ENCODE measurements around the gene MYPN. TPM values are rescaled to one million over a fixed set of nuclear protein-coding genes. Genes with fewer than 3 reads are reported as not detected.

The MYPN gene
- total RNA-seq, 1 experiment from 2014 or later: 0.37 TPM

GRCh38 chr10:68092512-68092911 is 16.8 kb upstream of the MYPN start:
- no peak overlapping the region for H3K27ac Mint-ChIP-seq (ENCODE audit: low read depth, unreplicated experiment)
- ChIA-PET POLR2A (interaction anchor here (1.0 to 3.4 kb wide), 4 partner anchors 16 to 63 kb away, joined by 3 to 17 read pairs (median 4); no protein-coding TSS in a partner anchor), CTCF (interaction anchor here (0.7 to 4.2 kb wide), 4 partner anchors 10 to 64 kb away, joined by 3 to 41 read pairs (median 4); no protein-coding TSS in a partner anchor)
- no peak for TF ChIP-seq CTCF (IDR thresholded peaks at IDR 0.05; ENCODE audit: unreplicated experiment)
- no peak overlapping the region for H3K4me3 Mint-ChIP-seq (ENCODE audit: unreplicated experiment)
- no TSS peak for BruUV-seq (replicated peaks)
- intact Hi-C loops (cut with micrococcal nuclease): no loop called here
- H3K27me3 Mint-ChIP-seq (ENCODE audit: insufficient read depth, unreplicated experiment): no peaks in the 10 kb centered on the region
- peaks cover 36% of the 10 kb centered on the region for H3K4me1 Mint-ChIP-seq (ENCODE audit: insufficient read depth, unreplicated experiment)
- no peak for DNase-seq (ENCODE audit: unreplicated experiment)
- peaks cover 6% of the 10 kb centered on the region for H3K36me3 Mint-ChIP-seq (ENCODE audit: insufficient read depth, unreplicated experiment)
- no peaks in the 10 kb centered on the region for H3K9me3 Mint-ChIP-seq (ENCODE audit: unreplicated experiment)

GRCh38 chr10:68095153-68095552 is 14.1 kb upstream of the MYPN start:
- Mint-ChIP-seq H3K36me3 (ENCODE audit: insufficient read depth, unreplicated experiment) (peaks cover 6% of the 10 kb centered on the region), H3K4me3 (ENCODE audit: unreplicated experiment) (no peak overlapping the region), H3K9me3 (ENCODE audit: unreplicated experiment) (no peaks in the 10 kb centered on the region), H3K4me1 (ENCODE audit: insufficient read depth, unreplicated experiment) (peaks cover 21% of the 10 kb centered on the region), H3K27ac (ENCODE audit: low read depth, unreplicated experiment) (peak overlapping the region; percentile 63), H3K27me3 (ENCODE audit: insufficient read depth, unreplicated experiment) (no peaks in the 10 kb centered on the region)
- DNase-seq (ENCODE audit: unreplicated experiment): peak; percentile 51
- TF ChIP-seq CTCF (IDR thresholded peaks at IDR 0.05; ENCODE audit: unreplicated experiment): no peak
- ChIA-PET CTCF (interaction anchor here (0.7 to 1.6 kb wide), 4 partner anchors 13 to 252 kb away, joined by 3 to 6 read pairs (median 4); no protein-coding TSS in a partner anchor), POLR2A (interaction anchor here (0.7 to 3.4 kb wide), 7 partner anchors 11 to 237 kb away, joined by 4 to 17 read pairs (median 4); partner anchors contain the start of genes HNRNPH3 and PBLD)
- intact Hi-C loops (cut with micrococcal nuclease): no loop called here
- no TSS peak for BruUV-seq (replicated peaks)

DNA sequence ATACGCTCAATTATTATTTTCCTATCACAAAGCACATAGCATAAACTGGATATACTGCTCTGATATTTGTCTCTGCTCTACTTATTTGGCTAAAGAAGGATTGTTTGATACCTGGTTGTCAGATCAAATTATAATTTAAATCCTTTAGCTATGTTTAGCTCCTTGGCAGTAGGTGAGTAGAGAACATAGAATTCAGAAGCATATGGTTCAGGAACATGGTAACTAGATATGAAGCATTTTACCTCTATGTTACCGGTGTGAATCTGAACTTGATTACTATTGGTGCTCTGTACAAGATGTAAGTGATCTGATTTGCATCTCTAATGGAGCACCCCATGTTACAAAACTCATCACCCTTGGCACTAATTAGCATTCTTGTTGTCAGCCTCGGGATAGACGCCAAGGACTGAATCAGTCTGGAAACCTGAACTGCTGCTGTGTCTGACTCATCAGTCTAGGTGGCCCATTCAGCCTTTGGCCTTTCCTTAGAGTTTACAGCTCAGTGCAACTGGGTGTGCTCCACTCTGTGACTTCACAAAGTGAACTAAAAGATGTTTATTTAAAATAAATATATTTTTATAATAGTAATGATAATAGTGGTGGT is 12.3 kb upstream of the MYPN start:
- intact Hi-C loops (cut with micrococcal nuclease): loop anchor here (1.0 kb wide), 2 partner anchors 39 to 56 kb away; no protein-coding TSS in a partner anchor
- Mint-ChIP-seq H3K36me3 (ENCODE audit: insufficient read depth, unreplicated experiment) (peaks cover 4% of the 10 kb centered on the region), H3K27ac (ENCODE audit: low read depth, unreplicated experiment) (no peak overlapping the region), H3K27me3 (ENCODE audit: insufficient read depth, unreplicated experiment) (no peaks in the 10 kb centered on the region), H3K4me3 (ENCODE audit: unreplicated experiment) (no peak overlapping the region), H3K4me1 (ENCODE audit: insufficient read depth, unreplicated experiment) (peaks cover 21% of the 10 kb centered on the region), H3K9me3 (ENCODE audit: unreplicated experiment) (no peaks in the 10 kb centered on the region)
- ChIA-PET POLR2A (interaction anchor here (0.8 to 2.4 kb wide), 19 partner anchors 8 to 236 kb away, joined by 3 to 15 read pairs (median 4); partner anchors contain the start of genes MYPN and PBLD), CTCF (interaction anchor here (0.6 to 1.9 kb wide), 8 partner anchors 10 to 206 kb away, joined by 3 to 6 read pairs (median 3); partner anchors contain the start of genes HERC4 and MYPN)
- TF ChIP-seq CTCF (IDR thresholded peaks at IDR 0.05; ENCODE audit: unreplicated experiment): no peak
- BruUV-seq (replicated peaks): no TSS peak
- peak; percentile 97 for DNase-seq (ENCODE audit: unreplicated experiment)

- Mint-ChIP-seq H3K9me3 (ENCODE audit: unreplicated experiment) (no peaks in the 10 kb centered on the region), H3K4me1 (ENCODE audit: insufficient read depth, unreplicated experiment) (peaks cover 16% of the 10 kb centered on the region), H3K4me3 (ENCODE audit: unreplicated experiment) (no peak overlapping the region), H3K27ac (ENCODE audit: low read depth, unreplicated experiment) (no peak overlapping the region), H3K36me3 (ENCODE audit: insufficient read depth, unreplicated experiment) (no peaks in the 10 kb centered on the region), H3K27me3 (ENCODE audit: insufficient read depth, unreplicated experiment) (no peaks in the 10 kb centered on the region)
- DNase-seq (ENCODE audit: unreplicated experiment): peak; percentile 8
- no peak for TF ChIP-seq CTCF (IDR thresholded peaks at IDR 0.05; ENCODE audit: unreplicated experiment)
- intact Hi-C loops (cut with micrococcal nuclease): no loop called here
- BruUV-seq (replicated peaks): no TSS peak
- ChIA-PET CTCF (interaction anchor here (0.6 to 0.9 kb wide), 2 partner anchors 19 to 108 kb away, joined by 3 to 4 read pairs; no protein-coding TSS in a partner anchor), POLR2A (interaction anchor here (0.7 to 4.0 kb wide), 5 partner anchors 10 to 53 kb away, joined by 3 to 27 read pairs (median 4); partner anchors contain the start of gene MYPN)
Measured at GRCh38 chr10:68099736-68100135, 9.6 kb upstream of the MYPN start.

Data from MCF 10A (cell line).